ENCODE measurements around the gene MICAL1.

- no peak for TF ChIP-seq CTCF (IDR thresholded peaks at IDR 0.05)
- TF ChIP-seq EP300 (IDR thresholded peaks at IDR 0.05): no peak
- TF ChIP-seq POLR2A (IDR thresholded peaks at IDR 0.05): no peak
These were observed 49.4 kb downstream of the MICAL1 start for GRCh38 chr6:109406196-109406595.
